CD8-positive, alpha-beta memory T cell (primary cell): ENCODE results near the gene YOD1. TPM values are rescaled to one million over a fixed set of nuclear protein-coding genes. Genes with fewer than 3 reads are reported as not detected.

ENCODE experiments used
- CTCF ChIA-PET: fragments of 350-600 bp; sonication (Branson Sonifier 250); formaldehyde crosslinking; loops from one replicate; lab custom pipeline; 2021; ENCODE audit warnings: antibody characterized with exemption; lab: Charles Lee
- POLR2A ChIA-PET: fragments of 350-600 bp; sonication (Branson Sonifier 250); formaldehyde crosslinking; loops from one replicate; lab custom pipeline; 2021; ENCODE audit warnings: antibody characterized with exemption; lab: Charles Lee
- DNase-seq, 5 donors: peaks; one replicate each; pipeline versions ENCODE4 v3.0.0 to v3.0.0-alpha.2; 2020 to 2022; ENCODE audit warnings: mixed read lengths in 1 of 5
- H3K27ac ChIP-seq: one replicate; pipeline ENCODE4 v1.7.0; 2013; ENCODE audit warnings: low read depth, mild to moderate bottlenecking, low read length, moderate library complexity
- H3K27me3 ChIP-seq: 2 replicates; pipeline ENCODE4 v1.7.0; 2013; ENCODE audit warnings: low read length, mild to moderate bottlenecking; ENCODE audit not compliant: insufficient read depth, poor library complexity, severe bottlenecking
- H3K36me3 ChIP-seq: 2 replicates; pipeline ENCODE4 v1.7.0; 2013; ENCODE audit warnings: mild to moderate bottlenecking, low read length, moderate library complexity; ENCODE audit not compliant: insufficient read depth
- H3K4me1 ChIP-seq: 2 replicates; pipeline ENCODE4 v1.7.0; 2013; ENCODE audit warnings: mild to moderate bottlenecking, low read length, moderate library complexity; ENCODE audit not compliant: insufficient read depth
- H3K4me3 ChIP-seq: 2 replicates; pipeline ENCODE4 v1.7.0; 2013; ENCODE audit warnings: mild to moderate bottlenecking, low read length
- H3K9me3 ChIP-seq: 2 replicates; pipeline ENCODE4 v1.7.0; 2013; ENCODE audit warnings: mild to moderate bottlenecking, low read length
- H3K27ac Mint-ChIP-seq, 8 donors: one replicate each; pipeline ENCODE4 v1.8.0; 2020 to 2021; ENCODE audit warnings: mixed read lengths in 8 of 8, mild to moderate bottlenecking in 6 of 8, inconsistent platforms in 3 of 8, moderate library complexity in 3 of 8
- H3K27me3 Mint-ChIP-seq, 2 donors: one replicate each; pipeline ENCODE4 v1.8.0; 2020 to 2021; ENCODE audit warnings: mixed read lengths in 2 of 2, mild to moderate bottlenecking in 1 of 2, moderate library complexity in 1 of 2
- H3K36me3 Mint-ChIP-seq, 3 donors: one replicate each; pipeline ENCODE4 v1.8.0; 2020 to 2021; ENCODE audit warnings: mixed read lengths in 3 of 3, inconsistent platforms in 1 of 3, mild to moderate bottlenecking in 1 of 3
- H3K4me1 Mint-ChIP-seq, 3 donors: one replicate each; pipeline ENCODE4 v1.8.0; 2020 to 2021; ENCODE audit warnings: mixed read lengths in 3 of 3, inconsistent platforms in 1 of 3, mild to moderate bottlenecking in 1 of 3
- H3K4me3 Mint-ChIP-seq, 7 donors: one replicate each; pipeline ENCODE4 v1.8.0; 2020 to 2021; ENCODE audit warnings: mixed read lengths in 7 of 7, mild to moderate bottlenecking in 6 of 7, moderate library complexity in 4 of 7, inconsistent platforms in 2 of 7
- H3K9me3 Mint-ChIP-seq, 5 donors: one replicate each; pipeline ENCODE4 v1.8.0; 2020 to 2022; ENCODE audit warnings: mixed read lengths in 5 of 5, mild to moderate bottlenecking in 3 of 5, moderate library complexity in 2 of 5, inconsistent platforms in 1 of 5
- polyA plus RNA-seq: library from polyadenylated mRNA; unstranded; fragments of 300-500 nt; fragmentation: Illumina TruSeq; gene quantifications from one replicate; pipeline ENCODE4 v1.2.3, GENCODE V29; 2021
- total RNA-seq, 2 experiments: library from RNA; stranded (reverse); gene quantifications; one replicate each; pipeline ENCODE4 v1.2.3, GENCODE V29; 2021

The YOD1 gene
- total and polyA plus RNA-seq, 3 experiments from 2014 or later: 0.98 to 10.6 (median 10.3) TPM

DNA sequence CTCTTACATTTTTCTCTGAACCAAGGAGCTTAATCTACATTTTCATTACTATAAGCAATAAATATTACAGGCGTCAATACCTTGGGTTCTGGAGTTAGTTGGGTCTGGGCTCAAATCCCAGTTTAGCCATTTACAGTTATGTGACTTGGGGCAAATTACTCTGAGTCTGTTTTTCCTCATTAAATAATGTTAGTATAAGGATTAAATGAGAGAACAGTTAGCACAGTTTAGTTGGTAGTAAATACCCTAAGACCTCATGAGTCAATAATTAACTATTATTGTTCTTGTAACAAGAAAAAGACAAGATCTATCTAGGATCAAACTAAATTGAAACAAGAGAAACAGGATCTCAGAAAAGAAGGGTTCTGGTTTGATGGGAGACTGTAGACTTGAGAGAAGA lies 23.1 kb downstream of the YOD1 start:
- ChIA-PET CTCF (no interaction called here), POLR2A (no interaction called here)
- no peak for DNase-seq
- Mint-ChIP-seq H3K27me3 (peaks cover 25 to 83% of the 10 kb centered on the region in 2 donors), H3K27ac (no peak overlapping the region), H3K9me3 (no peaks in the 10 kb centered on the region), H3K36me3 (no peaks in the 10 kb centered on the region), H3K4me1 (no peaks in the 10 kb centered on the region), H3K4me3 (no peak overlapping the region)
- no peak overlapping the region for H3K4me3 ChIP-seq
- H3K36me3 ChIP-seq: no peaks in the 10 kb centered on the region
- H3K27ac ChIP-seq: no peak overlapping the region
- no peaks in the 10 kb centered on the region for H3K4me1 ChIP-seq
- H3K27me3 ChIP-seq: no peaks in the 10 kb centered on the region
- no peaks in the 10 kb centered on the region for H3K9me3 ChIP-seq

DNA sequence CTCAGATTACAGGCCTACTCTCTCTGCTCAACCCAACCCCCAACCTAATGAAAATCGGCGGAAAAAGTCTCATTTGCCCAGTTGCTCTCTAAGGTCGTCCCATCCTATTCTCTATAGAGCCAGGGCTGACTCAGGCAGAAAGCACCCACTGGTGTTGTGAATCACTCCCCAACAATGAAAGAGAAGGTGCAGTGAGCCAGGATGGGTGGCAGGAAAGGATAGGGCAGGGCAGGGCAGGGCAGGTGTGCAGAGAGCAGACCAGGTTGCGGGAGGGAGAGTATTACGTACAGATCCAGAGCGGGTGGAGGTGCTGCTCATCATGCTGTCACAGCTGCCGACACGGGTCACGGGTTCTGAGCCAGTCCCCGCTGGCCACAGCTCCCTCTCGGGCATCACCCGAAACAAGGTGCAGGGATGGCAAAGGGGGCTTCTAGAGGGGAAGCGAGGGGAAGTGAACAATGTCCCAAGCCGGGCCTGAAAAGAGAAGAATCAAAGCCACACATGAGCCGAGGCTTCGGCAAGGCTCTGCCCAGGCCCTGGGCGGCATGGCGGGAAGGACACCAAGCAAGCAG lies 23.7 kb downstream of the YOD1 start:
- Mint-ChIP-seq H3K27ac (no peak overlapping the region), H3K4me1 (no peaks in the 10 kb centered on the region), H3K9me3 (no peaks in the 10 kb centered on the region), H3K4me3 (no peak overlapping the region), H3K27me3 (peaks cover 29 to 77% of the 10 kb centered on the region in 2 donors), H3K36me3 (no peaks in the 10 kb centered on the region)
- Histone ChIP-seq H3K4me1 (no peaks in the 10 kb centered on the region), H3K36me3 (no peaks in the 10 kb centered on the region), H3K27me3 (no peaks in the 10 kb centered on the region), H3K4me3 (no peak overlapping the region), H3K9me3 (no peaks in the 10 kb centered on the region), H3K27ac (no peak overlapping the region)
- no peak for DNase-seq
- POLR2A ChIA-PET: no interaction called here
- CTCF ChIA-PET: no interaction called here

DNA sequence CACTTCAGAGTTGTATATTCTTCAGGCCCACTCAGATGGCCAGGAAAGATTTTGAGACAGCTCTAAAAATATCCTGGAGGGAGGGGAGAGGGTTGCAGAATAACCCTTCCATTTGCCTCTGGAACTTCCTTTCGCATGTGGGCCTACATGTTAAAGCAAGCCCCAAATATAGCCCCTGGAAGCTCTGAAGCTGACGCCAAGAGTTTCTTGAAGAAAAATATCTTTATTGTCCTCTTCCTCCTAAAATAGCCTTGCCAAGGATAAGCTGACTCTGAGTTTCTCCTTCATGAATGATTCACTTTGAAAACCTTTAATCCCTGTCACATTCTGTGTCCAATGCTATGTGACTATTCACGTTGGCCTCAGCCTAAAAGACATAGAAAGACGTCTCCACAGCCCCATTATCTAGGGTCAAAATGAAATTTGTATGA lies 24.9 kb downstream of the YOD1 start:
- Histone ChIP-seq H3K4me3 (no peak overlapping the region), H3K27me3 (peaks cover 4% of the 10 kb centered on the region), H3K36me3 (no peaks in the 10 kb centered on the region), H3K9me3 (no peaks in the 10 kb centered on the region), H3K27ac (peak overlapping the region; percentile 91), H3K4me1 (no peaks in the 10 kb centered on the region)
- no peaks in the 10 kb centered on the region for H3K36me3 Mint-ChIP-seq
- no peak overlapping the region for H3K4me3 Mint-ChIP-seq
- no peaks in the 10 kb centered on the region for H3K4me1 Mint-ChIP-seq
- POLR2A ChIA-PET: no interaction called here
- no peaks in the 10 kb centered on the region for H3K9me3 Mint-ChIP-seq
- peaks cover 29 to 74% of the 10 kb centered on the region in 2 donors for H3K27me3 Mint-ChIP-seq
- CTCF ChIA-PET: interaction anchor here (0.7 kb wide), 1 partner anchor 385 kb away, joined by 3 read pairs; no protein-coding TSS in a partner anchor
- no peak for DNase-seq
- H3K27ac Mint-ChIP-seq: no peak overlapping the region

DNA sequence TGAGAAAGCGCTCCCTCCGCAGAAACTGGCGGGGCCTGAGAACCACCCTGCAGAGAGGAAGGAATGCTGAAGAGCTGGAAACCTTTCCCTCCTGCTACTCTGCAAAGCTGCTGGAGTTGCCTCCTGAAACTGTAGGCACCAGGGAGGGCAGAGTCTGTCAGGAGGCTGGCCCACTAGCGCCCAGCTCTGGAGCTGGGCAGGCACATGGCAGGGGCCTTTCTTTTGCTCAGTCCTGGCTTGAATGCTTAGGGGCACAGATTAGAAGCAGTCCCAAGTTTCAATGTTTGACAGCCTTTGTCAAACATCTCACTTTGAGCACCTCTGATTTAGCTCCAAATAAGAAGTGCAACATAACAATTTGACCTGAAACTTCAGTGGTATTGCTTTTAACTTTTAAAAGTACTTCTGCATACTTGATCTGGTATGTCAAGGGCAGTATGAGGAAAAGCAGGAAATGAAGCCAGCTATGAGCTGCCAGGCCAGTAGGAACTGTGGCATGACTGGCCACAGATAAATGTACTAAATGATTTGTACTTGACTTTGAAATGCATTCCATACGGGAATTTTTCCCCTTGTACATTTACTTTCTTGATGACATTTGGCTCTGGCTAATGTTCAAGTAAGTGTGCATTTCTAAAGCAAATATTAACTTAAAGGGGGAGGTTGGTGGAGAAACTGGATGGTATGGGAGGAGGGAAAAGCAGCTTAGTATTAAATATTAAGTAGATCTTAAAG lies 25.7 kb downstream of the YOD1 start:
- Histone ChIP-seq H3K9me3 (no peaks in the 10 kb centered on the region), H3K4me1 (no peaks in the 10 kb centered on the region), H3K27me3 (peaks cover 4% of the 10 kb centered on the region), H3K27ac (peak overlapping the region; percentile 91), H3K4me3 (peak overlapping the region; percentile 10), H3K36me3 (no peaks in the 10 kb centered on the region)
- CTCF ChIA-PET: interaction anchor here (0.7 kb wide), 1 partner anchor 386 kb away, joined by 3 read pairs; no protein-coding TSS in a partner anchor
- H3K4me3 Mint-ChIP-seq: no peak overlapping the region
- peaks cover 35 to 71% of the 10 kb centered on the region in 2 donors for H3K27me3 Mint-ChIP-seq
- no peaks in the 10 kb centered on the region for H3K4me1 Mint-ChIP-seq
- POLR2A ChIA-PET: no interaction called here
- no peak for DNase-seq
- H3K9me3 Mint-ChIP-seq: no peaks in the 10 kb centered on the region
- no peak overlapping the region for H3K27ac Mint-ChIP-seq
- H3K36me3 Mint-ChIP-seq: no peaks in the 10 kb centered on the region

DNA sequence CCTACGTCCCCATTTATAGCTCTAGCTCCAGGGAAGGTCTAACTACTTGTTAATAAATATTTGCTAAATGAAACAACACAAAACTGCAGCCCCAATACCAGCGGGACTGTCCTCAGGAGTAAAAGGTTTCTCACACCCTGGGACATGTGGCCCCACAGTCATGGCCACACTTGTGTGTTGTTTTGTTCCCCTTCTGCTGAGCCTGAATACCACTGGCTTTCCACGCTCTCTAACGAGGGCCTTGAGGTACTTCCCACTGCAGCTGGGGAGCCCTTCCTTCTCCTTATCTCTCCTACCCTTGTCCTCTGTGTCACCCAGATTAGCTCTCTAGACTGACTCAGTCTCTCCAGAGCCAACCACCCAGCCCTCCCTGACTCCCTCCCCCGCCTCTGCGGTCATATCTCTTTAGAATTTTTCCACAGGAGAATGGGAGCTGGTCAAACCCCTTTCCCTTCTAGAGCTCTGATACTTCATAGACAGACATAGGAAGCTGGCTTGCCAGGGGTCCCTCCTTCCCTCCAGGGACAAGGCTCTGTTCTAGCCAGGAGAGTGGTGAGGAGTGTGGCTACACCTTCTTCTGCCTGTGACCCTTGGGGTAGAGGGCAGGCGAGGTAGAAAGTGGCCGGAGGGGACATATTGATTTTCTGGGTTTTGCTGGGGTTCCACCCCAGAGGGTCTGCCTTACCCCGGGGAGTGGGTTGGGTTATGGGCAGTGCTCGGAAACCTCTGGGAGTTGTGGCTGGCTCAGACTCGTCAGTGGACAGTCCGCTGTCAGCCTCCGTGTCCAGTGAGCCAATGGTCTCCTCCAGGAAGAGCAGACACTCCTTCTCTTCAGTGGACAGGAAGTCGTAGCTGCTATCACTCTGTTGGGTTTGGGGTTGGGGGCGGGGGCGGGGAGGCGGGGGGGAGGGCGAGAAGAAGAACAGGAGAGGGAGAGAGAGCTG lies 26.5 kb downstream of the YOD1 start:
- H3K4me1 Mint-ChIP-seq: no peaks in the 10 kb centered on the region
- H3K9me3 Mint-ChIP-seq: no peaks in the 10 kb centered on the region
- POLR2A ChIA-PET: no interaction called here
- peaks cover 33 to 66% of the 10 kb centered on the region in 2 donors for H3K27me3 Mint-ChIP-seq
- H3K9me3 ChIP-seq: no peaks in the 10 kb centered on the region
- H3K4me1 ChIP-seq: no peaks in the 10 kb centered on the region
- peak overlapping the region; percentile 90 for H3K27ac ChIP-seq
- DNase-seq: no peak
- CTCF ChIA-PET: interaction anchor here (0.9 kb wide), 1 partner anchor 381 kb away, joined by 3 read pairs; no protein-coding TSS in a partner anchor
- no peak overlapping the region for H3K4me3 ChIP-seq
- H3K36me3 Mint-ChIP-seq: no peaks in the 10 kb centered on the region
- no peak overlapping the region for H3K4me3 Mint-ChIP-seq
- H3K27me3 ChIP-seq: peaks cover 4% of the 10 kb centered on the region
- H3K27ac Mint-ChIP-seq: peak overlapping the region in 1 of 8 donors; percentile 33
- H3K36me3 ChIP-seq: no peaks in the 10 kb centered on the region

DNA sequence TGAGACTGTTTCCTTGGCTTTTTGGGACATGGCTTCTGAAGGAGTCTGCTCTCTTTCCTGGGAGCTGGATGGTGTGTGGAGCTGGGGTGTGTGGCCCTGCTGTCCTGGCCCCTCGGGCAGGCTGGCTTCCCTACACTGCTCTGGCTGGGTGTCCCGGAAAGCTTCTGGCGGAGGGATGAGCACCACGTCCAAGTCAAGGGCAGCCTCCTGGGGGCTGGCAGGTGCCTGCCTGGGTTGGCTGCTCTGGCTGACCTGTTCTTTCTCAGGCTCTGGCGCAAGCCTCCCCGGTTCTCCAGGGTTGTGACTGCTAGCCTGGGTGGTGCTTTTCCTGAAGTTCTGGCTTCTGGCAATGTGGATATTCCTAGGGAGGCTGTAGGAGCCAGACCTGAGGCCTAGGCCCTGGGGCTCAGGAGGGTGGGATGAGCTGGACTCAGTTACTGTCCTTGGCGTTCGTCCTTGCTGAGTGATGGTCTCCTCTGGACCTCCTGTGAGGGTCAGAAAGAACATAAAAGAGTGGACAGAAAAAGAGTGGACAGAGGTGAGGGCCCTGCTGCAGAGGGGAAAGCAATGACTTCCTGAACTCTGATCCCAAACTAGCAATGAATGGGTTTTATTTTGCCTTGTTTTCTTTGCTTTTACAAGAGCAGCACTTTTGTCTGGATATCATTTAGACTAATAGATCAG lies 27.9 kb downstream of the YOD1 start:
- Mint-ChIP-seq H3K4me3 (no peak overlapping the region), H3K9me3 (no peaks in the 10 kb centered on the region), H3K27ac (no peak overlapping the region), H3K36me3 (no peaks in the 10 kb centered on the region), H3K27me3 (peaks cover 28 to 63% of the 10 kb centered on the region in 2 donors), H3K4me1 (no peaks in the 10 kb centered on the region)
- H3K27ac ChIP-seq: peak overlapping the region; percentile 88
- no peak for DNase-seq
- CTCF ChIA-PET: interaction anchor here (1.4 kb wide), 1 partner anchor 27 kb away, joined by 3 read pairs; no protein-coding TSS in a partner anchor
- H3K9me3 ChIP-seq: no peaks in the 10 kb centered on the region
- H3K36me3 ChIP-seq: no peaks in the 10 kb centered on the region
- POLR2A ChIA-PET: no interaction called here
- H3K4me3 ChIP-seq: no peak overlapping the region
- H3K4me1 ChIP-seq: no peaks in the 10 kb centered on the region
- H3K27me3 ChIP-seq: peaks cover 4% of the 10 kb centered on the region

DNA sequence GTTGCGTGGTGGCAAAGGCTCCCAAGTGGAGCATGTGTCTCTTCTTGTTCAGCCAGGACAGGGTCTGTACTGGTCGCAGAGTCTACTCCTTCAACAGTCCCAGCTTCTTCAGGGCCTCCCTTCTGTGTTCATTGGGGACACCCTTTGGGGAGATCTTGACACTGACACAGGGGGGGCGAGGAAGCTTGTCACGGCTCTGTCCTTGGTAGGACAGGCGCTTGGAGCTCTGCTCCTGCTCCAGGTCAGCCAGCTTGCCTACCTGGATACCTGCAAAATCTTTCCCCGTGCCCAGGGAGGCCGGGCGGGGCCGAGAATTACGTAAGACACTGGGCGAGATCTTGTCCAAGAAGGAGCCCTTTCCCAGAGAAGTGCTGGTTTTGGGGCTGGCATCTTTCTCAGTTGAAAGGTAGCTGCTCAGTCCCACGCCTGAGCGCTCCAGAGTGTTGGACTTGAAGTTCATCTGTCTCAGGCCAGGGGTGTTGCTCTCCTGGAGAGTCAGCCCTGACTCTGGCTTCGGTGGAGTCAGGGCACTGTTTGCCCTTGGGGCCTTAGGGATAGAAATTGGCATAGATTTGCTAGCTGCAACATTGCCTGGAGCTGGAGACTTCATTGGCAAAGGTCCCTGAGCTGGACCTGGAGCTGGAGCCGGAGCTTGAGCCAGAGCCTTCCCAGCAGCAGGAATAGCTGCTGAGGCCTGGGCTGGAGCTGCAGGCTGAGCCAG lies 29.0 kb downstream of the YOD1 start:
- H3K9me3 Mint-ChIP-seq: no peaks in the 10 kb centered on the region
- peaks cover 4% of the 10 kb centered on the region for H3K27me3 ChIP-seq
- H3K36me3 ChIP-seq: no peaks in the 10 kb centered on the region
- H3K36me3 Mint-ChIP-seq: no peaks in the 10 kb centered on the region
- no peaks in the 10 kb centered on the region for H3K4me1 Mint-ChIP-seq
- H3K9me3 ChIP-seq: no peaks in the 10 kb centered on the region
- H3K4me1 ChIP-seq: no peaks in the 10 kb centered on the region
- H3K27ac Mint-ChIP-seq: no peak overlapping the region
- H3K4me3 Mint-ChIP-seq: no peak overlapping the region
- H3K4me3 ChIP-seq: no peak overlapping the region
- no peak for DNase-seq
- ChIA-PET CTCF (no interaction called here), POLR2A (no interaction called here)
- peak overlapping the region; percentile 88 for H3K27ac ChIP-seq
- peaks cover 25 to 53% of the 10 kb centered on the region in 2 donors for H3K27me3 Mint-ChIP-seq
